WI38 (cell line): ENCODE data around the gene CPNE5.
A peak's percentile ranks its signal among the peaks of the same experiment; 100 is the strongest.

ENCODE experiments used
- H3K4me3 ChIP-seq: 2 replicates; pipeline ENCODE4 v1.5.1; 2011; ENCODE audit warnings: low read depth, mild to moderate bottlenecking, control low read depth, low read length
- TF ChIP-seq, protein P1 (sequence below): IDR thresholded peaks from 2 replicates; pipeline ENCODE4 v1.5.1; 2012; ENCODE audit warnings: low read depth, mild to moderate bottlenecking, control low read depth, low read length

CPNE5 gene

DNA sequence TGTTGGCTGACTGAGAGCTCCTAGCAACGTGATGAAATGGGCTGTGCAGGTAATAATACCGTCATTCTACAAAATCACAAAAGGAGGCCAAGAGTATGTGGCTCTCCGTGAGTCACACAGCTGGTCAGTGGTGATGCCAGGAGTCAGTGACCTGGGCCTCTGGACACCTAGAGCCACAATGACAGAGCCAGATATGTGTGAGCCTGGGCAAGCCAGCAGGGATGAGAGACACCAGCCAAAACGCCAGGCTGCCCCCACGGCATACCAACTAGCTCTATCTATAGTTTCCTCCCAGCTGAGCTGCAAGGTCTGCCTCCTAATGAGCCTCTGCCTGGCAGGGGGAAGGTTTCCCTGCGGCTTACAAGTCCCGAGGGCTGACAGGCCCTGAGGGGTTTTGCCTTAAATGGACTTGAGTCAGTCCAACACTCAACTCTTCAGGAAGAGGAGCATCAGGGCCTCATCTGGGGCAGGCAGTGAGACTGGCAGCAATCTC is 70.0 kb downstream of the CPNE5 start:
- no peak overlapping the region for H3K4me3 ChIP-seq
- TF ChIP-seq, protein P1, sequence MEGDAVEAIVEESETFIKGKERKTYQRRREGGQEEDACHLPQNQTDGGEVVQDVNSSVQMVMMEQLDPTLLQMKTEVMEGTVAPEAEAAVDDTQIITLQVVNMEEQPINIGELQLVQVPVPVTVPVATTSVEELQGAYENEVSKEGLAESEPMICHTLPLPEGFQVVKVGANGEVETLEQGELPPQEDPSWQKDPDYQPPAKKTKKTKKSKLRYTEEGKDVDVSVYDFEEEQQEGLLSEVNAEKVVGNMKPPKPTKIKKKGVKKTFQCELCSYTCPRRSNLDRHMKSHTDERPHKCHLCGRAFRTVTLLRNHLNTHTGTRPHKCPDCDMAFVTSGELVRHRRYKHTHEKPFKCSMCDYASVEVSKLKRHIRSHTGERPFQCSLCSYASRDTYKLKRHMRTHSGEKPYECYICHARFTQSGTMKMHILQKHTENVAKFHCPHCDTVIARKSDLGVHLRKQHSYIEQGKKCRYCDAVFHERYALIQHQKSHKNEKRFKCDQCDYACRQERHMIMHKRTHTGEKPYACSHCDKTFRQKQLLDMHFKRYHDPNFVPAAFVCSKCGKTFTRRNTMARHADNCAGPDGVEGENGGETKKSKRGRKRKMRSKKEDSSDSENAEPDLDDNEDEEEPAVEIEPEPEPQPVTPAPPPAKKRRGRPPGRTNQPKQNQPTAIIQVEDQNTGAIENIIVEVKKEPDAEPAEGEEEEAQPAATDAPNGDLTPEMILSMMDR, result no peak

DNA sequence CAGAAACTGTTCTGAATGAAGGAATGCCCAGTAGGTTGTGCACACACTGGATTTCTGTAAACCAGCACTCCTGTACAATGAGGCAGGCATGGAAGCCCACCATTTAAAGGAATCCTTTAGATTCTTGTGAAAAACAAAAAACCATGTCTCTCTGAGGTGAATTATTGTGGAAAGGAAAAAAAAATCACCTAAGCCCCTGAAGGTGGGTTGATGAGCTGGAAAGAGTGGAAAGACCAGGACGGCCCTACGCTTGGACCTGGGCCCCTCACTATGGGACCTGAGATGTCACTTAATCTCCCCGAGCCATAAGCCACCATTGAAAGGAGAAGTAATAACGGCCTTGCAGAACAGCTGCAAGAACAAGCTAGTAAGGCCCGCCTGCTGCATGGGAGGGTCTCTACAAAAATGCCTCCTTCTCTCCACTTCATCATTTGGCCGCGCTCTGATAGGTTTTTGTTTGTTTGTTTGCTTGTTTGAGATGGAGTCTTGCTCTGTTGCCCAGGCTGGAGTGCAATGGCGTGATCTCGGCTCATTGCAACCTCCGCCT is 72.8 kb downstream of the CPNE5 start:
- TF ChIP-seq, protein P1, result no peak
- H3K4me3 ChIP-seq, result no peak overlapping the region

DNA sequence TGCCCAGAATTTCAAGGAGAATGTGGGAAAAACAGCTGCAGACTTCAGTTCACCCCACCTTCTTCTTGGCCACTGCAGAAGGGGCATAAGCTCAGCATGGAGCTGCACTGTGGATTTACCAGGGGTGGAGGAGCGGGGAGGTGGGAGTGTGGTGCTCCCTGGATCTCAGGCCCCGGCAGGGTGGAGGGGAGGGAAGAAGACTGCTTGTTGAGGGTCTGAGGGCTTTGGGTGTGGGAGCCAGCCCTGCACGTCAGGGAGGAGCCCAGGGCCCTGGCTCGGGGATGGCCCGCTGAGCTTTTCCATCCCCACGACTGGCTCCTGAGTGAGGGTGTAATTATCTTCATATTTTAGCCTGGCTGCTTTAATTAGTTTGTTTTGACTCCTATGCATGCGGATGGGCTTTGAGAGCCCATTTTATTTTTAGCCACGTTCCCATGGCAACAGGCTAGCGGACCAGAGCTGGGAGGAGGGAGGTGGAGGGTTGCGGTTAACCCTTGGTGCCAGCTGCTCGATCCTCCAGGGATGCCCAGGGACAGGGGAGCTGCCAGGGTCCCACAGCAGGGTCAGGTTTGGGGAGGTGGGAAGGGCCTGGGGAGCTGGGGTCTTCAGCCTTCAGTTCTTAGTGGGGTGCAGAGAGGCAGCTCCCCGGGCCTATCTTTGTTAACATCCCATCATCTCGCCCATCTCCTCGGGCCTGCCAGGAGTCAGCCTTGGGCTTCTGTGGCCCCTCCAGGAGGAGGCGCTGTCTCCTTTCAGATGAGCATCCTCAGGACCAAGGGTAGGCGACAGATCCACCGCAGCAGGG is 73.4 kb downstream of the CPNE5 start:
- H3K4me3 ChIP-seq, result no peak overlapping the region
- TF ChIP-seq, protein P1, result peak; percentile 93

DNA sequence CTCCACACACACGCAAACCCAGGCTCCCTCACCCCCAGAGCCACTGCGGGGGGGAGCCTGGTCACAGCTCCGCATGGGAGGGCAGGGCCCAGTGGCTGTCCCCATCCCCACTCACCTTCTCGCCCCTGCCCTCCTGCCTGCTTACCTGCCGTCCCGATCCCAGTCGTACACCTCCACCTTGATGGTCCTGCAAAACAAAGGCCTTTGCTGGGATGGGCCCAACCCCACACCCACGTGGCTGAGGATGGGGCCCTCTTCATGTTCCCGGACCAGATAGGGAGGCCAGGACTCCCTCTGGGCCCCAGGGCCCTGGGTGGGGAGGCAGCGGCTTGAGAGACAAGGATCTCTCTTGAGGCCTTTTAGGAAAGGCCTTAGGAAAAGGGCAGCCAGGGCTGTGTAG is 74.1 kb downstream of the CPNE5 start:
- TF ChIP-seq, protein P1, result no peak
- H3K4me3 ChIP-seq, result no peak overlapping the region

DNA sequence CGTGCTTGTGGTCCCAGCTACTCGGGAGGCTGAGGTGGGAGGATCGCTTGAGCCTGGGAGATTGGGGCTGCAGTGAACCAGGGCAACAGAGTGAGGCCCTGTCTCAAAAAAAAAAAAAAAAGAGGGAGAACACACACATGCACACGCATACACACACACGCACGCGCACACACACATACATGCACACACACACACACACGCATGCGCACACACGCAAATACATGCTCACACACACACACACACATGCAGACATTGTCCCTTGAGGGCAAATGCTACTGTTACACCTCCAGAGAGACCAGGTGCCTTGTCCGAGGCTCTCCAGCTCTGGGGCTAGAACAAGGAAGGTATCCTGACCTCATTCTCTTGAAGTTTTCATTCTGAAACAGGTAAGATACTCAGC is 77.1 kb downstream of the CPNE5 start:
- TF ChIP-seq, protein P1, result no peak
- H3K4me3 ChIP-seq, result no peak overlapping the region

DNA sequence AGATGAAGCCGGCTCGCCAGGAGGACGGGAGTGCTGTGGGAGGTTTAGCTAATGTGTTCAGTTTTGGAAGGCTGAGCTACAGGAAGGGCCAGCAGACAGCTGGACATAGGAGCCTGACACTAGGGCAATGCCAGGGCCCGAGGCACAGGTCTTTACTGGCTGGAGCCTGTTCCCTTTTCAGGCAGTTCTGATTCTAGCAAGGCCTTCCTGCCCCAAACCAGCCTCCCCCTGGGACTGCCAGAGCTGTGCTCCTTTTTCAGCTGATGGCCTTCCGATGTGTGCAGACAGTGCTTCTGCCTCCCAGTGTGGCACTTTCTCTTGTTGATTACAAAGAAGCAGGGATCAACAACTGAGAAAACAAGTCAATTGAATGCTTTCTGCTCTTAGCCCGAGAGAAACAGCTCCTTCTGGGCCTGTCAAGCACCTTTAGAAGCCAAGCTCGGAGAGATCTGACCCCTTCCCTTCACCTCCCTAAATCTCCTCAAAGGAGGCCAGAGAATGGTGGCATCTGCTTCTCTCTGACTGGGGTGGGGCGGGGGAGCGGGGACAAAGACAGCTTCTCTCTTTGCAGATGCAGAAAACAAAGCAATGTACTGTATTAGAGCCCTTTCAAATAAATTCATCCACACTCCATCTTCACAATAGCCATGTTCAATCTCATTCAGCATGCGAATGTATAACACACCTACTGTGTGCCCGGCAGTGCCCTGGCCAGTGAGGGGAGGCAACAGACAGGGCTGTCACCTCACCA is 78.4 kb downstream of the CPNE5 start:
- TF ChIP-seq, protein P1, result no peak
- H3K4me3 ChIP-seq, result no peak overlapping the region
